Airway epithelial cell (primary cell): ENCODE results near the gene MDH1B. TPM values are rescaled to one million over a fixed set of nuclear protein-coding genes. Genes with fewer than 3 reads are reported as not detected.

Experiments used
- total RNA-seq: library from RNA; depleted of rRNA; stranded (reverse); fragments of >200 nt; gene quantifications from 2 replicates; pipeline ENCODE4 v1.2.3, GENCODE V29; 2015

Gene MDH1B
- total RNA-seq, result 0.14 and 0.28 TPM in 2 replicates

DNA sequence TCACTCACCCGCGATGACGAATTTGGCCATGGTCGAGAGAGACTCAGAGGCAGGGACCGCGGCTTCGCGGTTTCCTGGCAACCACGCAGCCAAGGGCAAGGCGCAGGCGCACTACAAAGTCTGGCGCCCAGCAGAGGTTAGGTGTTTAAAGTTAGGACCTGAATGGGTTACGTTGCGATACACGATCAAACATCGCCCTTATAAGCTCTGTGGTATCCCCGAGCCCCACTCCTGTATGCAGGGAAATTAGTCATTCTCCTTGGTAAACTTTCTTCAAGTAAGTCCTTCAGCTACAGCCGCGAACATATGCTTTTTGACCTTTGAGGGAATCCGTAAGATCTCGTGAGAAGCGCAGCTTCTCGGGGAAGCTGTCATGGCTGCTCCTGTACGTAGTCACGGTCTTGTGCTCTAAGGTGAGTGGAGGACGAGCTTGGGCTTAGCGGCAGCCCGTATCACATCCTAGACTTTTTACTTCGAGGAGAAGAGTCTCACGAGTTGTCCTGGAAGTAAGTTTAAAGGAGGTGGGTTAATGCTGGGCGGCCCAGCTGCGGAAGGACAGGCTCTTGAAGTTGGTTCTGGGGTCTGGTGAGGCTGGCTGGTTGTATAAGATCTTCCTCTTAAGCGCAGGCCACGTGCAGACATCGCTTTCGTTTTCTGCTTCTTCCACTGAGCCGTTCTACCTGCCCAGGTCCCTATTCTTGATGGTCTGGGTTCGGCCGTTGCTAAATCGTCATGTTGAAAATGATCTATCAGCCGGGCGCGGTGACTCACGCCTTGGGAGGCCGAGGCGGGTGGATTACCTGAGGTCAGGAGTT is at the start of gene MDH1B, which contains the start of gene FASTKD2:
Gene MDH1B, minus strand, starts transcription at position 87 of the 815 bp plus-strand sequence. Its CDS starts 57 bp downstream, at position 30.
Gene FASTKD2, plus strand, starts transcription at position 365 of the 815 bp plus-strand sequence. CDS start 1,088 bp downstream, outside the sequence.

DNA sequence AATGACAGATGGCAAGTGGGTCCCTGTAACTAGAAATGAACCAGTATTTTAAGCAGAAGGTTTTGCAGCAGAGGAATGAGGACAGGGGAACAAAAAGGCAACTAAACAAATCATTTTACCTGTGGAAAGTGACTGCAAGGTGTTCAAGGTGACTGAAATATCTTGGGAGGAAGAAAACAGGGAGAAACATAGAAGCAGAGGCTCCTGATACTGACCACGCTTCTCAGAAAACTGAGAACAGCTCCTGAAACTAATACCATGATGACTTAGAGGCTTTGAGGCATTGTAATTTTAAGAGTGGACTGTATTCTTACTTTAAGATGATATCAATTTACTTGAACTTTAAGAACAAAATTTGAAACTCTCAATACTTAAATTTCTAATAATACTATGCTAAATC is 46.8 kb downstream of the MDH1B start, which contains the start of gene DYTN:
Gene DYTN, minus strand, starts transcription at position 101 of the 400 bp plus-strand sequence. CDS start 117 bp downstream, outside the sequence.

Other genes with a start within 250 kb of the MDH1B start
- gene FAM237A, start 122.8 kb downstream of the MDH1B start, total RNA-seq, result not detected in 2 replicates
- not detected in 2 replicates for gene DYTN, start 46.9 kb downstream of the MDH1B start, total RNA-seq
- gene FASTKD2, start 278 bp upstream of the MDH1B start, total RNA-seq, result 35.0 and 35.2 TPM in 2 replicates
- gene CPO, start 174.2 kb upstream of the MDH1B start, total RNA-seq, result not detected in 2 replicates